ENCODE data around the gene SLC7A8. TPM values are rescaled to one million over a fixed set of nuclear protein-coding genes. Genes with fewer than 3 reads are reported as not detected.
"Not testable (repeated sequence)": the region's sequence is repeated elsewhere in the genome, so short reads cannot be mapped to it uniquely, and the experiment has no call there.

The SLC7A8 gene
- total RNA-seq, 4 donors from 2014 or later: 45.2 to 67.7 (median 53.2) TPM

DNA sequence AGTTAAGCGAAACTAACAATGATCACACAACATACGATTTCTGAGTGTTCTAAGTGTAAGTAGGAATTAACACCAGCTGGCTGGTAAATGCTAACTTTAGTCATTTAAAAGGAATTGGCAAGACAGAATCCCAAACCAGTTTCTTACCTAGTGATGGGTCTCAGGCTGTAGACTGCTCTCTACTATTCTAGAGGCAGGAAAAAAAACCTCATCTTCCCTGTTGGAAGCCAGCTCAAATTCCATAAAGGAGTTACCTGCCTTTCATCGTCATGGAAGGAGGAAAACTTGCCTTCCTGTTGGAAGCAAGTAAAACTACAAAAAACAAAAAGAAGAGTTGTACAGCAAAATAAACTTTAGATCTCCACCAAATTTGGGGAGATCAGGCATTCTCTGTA is 23.7 kb upstream of the SLC7A8 start:
- no peaks in the 10 kb centered on the region for H3K4me1 ChIP-seq
- no peak for TF ChIP-seq POLR2A (IDR thresholded peaks at IDR 0.05)
- TF ChIP-seq POLR2AphosphoS5 (IDR thresholded peaks at IDR 0.05): no peak
- no peaks in the 10 kb centered on the region for H3K9me3 ChIP-seq
- H3K4me3 ChIP-seq: no peak overlapping the region
- WGBS: 63% methylated on average over 3 of the region's 3 CpGs
- no peaks in the 10 kb centered on the region for H3K27me3 ChIP-seq
- H3K27ac ChIP-seq: no peak overlapping the region
- no peaks in the 10 kb centered on the region for H3K36me3 ChIP-seq
- no peak for DNase-seq (ENCODE audit: low spot score in 2 of 2)

DNA sequence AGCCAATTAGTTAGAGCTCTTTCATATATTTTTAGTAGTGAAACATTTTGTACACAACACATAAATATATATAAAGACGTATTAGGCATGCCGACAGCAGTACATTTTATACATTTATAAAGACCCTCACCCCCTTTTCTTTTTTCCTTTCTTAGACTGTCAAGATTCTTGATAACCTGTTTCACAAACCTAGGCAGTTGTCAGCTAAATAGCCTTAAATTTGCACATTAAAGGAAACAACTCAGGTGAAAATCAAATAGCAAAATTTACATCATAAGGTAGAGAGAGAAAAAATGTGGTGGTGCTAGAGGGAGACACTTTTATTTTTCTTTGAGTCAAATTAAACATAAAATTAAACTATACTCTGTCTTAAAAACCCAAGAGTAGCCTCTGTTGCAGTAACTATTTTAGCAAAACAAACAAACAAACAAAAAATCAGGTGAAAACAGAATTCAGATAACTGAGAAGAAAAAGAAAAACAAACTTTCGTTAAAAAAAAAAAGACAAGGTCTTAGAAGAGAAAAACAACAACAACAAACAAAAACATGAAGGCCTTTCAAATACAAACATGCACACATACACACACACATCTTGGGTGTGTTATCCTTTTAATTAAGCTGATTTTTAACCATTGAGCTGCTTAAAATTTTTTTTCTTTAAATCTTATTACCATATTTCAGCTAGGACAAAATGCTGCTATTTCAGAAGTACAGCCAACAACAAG is 23.1 kb upstream of the SLC7A8 start:
- TF ChIP-seq POLR2AphosphoS5 (IDR thresholded peaks at IDR 0.05) (no peak), POLR2A (IDR thresholded peaks at IDR 0.05) (no peak), EP300 (IDR thresholded peaks at IDR 0.05) (no peak)
- TF ChIP-seq, protein P1, sequence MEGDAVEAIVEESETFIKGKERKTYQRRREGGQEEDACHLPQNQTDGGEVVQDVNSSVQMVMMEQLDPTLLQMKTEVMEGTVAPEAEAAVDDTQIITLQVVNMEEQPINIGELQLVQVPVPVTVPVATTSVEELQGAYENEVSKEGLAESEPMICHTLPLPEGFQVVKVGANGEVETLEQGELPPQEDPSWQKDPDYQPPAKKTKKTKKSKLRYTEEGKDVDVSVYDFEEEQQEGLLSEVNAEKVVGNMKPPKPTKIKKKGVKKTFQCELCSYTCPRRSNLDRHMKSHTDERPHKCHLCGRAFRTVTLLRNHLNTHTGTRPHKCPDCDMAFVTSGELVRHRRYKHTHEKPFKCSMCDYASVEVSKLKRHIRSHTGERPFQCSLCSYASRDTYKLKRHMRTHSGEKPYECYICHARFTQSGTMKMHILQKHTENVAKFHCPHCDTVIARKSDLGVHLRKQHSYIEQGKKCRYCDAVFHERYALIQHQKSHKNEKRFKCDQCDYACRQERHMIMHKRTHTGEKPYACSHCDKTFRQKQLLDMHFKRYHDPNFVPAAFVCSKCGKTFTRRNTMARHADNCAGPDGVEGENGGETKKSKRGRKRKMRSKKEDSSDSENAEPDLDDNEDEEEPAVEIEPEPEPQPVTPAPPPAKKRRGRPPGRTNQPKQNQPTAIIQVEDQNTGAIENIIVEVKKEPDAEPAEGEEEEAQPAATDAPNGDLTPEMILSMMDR (IDR thresholded peaks at IDR 0.05): no peak
- Histone ChIP-seq H3K9me3 (no peaks in the 10 kb centered on the region), H3K27me3 (no peaks in the 10 kb centered on the region), H3K27ac (no peak overlapping the region), H3K4me1 (no peaks in the 10 kb centered on the region), H3K36me3 (no peaks in the 10 kb centered on the region), H3K4me3 (no peak overlapping the region)
- no peak for DNase-seq (ENCODE audit: low spot score in 2 of 2)
- WGBS: 78% methylated on average over 3 of the region's 3 CpGs

DNA sequence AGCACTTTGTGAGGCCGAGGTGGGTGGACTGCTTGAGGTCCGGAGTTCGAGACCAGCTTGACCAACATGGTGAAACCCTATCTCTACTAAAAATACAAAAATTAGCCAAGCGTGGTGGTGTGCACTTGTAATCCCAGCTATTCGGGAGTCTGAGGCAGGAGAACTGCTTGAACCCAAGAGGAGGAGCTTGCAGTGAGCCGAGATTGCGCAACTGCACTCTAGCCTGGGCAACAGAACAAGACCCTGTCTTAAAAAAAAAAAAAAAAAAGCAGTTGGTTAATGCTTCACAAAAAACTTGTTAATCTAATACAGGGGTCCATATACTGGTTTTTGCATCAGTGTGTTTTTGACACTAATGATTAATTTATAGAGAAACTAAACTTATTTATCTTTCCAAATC is 18.5 kb upstream of the SLC7A8 start:
- H3K36me3 ChIP-seq: no peaks in the 10 kb centered on the region
- 93% methylated on average over 7 of the region's 7 CpGs for WGBS
- no peak overlapping the region for H3K27ac ChIP-seq
- no peaks in the 10 kb centered on the region for H3K27me3 ChIP-seq
- no peaks in the 10 kb centered on the region for H3K4me1 ChIP-seq
- no peak overlapping the region for H3K4me3 ChIP-seq
- DNase-seq (ENCODE audit: low spot score in 2 of 2): no peak
- no peak for TF ChIP-seq EP300 (IDR thresholded peaks at IDR 0.05)
- no peak for TF ChIP-seq POLR2AphosphoS5 (IDR thresholded peaks at IDR 0.05)
- no peak for TF ChIP-seq POLR2A (IDR thresholded peaks at IDR 0.05)
- TF ChIP-seq, protein P1 (IDR thresholded peaks at IDR 0.05): no peak
- no peaks in the 10 kb centered on the region for H3K9me3 ChIP-seq

- H3K4me1 ChIP-seq; H3K36me3 ChIP-seq; H3K27ac ChIP-seq; H3K4me3 ChIP-seq; H3K9me3 ChIP-seq; H3K27me3 ChIP-seq; DNase-seq (ENCODE audit: low spot score in 2 of 2): not testable (repeated sequence)
- WGBS: 100% methylated on average over 1 of the region's 1 CpG
Measured at GRCh38 chr14:23199141-23199540, 15.7 kb upstream of the SLC7A8 start.

GRCh38 chr14:23196487-23196886 is 13.0 kb upstream of the SLC7A8 start:
- whole genome bisulfite sequencing: 94% methylated on average over 2 of the region's 2 CpGs
- not testable (repeated sequence) for H3K9me3 ChIP-seq; H3K36me3 ChIP-seq; H3K27ac ChIP-seq; H3K4me1 ChIP-seq; DNase-seq (ENCODE audit: low spot score in 2 of 2); H3K27me3 ChIP-seq; H3K4me3 ChIP-seq

DNA sequence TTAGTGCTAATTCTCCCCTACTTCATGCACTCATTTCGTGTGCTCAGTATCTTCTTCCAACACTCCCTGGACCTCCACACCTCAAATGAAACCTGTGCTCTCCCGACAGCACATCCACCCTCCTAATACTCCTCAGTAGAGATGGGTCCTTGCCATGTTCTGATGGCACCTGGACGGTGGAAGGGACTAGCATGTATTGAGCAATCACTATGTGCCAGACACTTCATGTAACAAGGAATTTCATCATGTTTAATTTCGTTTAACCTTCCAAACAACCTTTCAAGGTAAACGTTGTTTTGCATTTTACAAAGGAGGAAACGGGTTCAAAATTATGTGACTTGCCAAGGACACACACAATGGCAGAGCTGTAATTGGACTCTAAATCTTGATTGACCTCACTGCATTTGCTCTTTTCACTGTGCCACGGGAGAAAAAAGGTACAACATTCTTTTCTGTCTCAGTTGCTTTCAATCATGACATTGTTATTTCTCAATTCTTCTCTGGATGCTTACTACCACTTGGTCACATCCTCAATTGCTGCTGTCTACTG is 12.2 kb upstream of the SLC7A8 start:
- Histone ChIP-seq H3K9me3 (no peaks in the 10 kb centered on the region), H3K27ac (no peak overlapping the region), H3K27me3 (no peaks in the 10 kb centered on the region), H3K4me1 (no peaks in the 10 kb centered on the region), H3K4me3 (no peak overlapping the region), H3K36me3 (no peaks in the 10 kb centered on the region)
- DNase-seq (ENCODE audit: low spot score in 2 of 2): no peak
- TF ChIP-seq EP300 (IDR thresholded peaks at IDR 0.05): no peak
- TF ChIP-seq, protein P1 (IDR thresholded peaks at IDR 0.05): no peak
- no peak for TF ChIP-seq POLR2A (IDR thresholded peaks at IDR 0.05)
- TF ChIP-seq POLR2AphosphoS5 (IDR thresholded peaks at IDR 0.05): no peak
- WGBS: 66% methylated on average over 7 of the region's 7 CpGs

GRCh38 chr14:23193432-23193831 is 10.0 kb upstream of the SLC7A8 start:
- Histone ChIP-seq H3K4me3 (no peak overlapping the region), H3K36me3 (no peaks in the 10 kb centered on the region), H3K27ac (no peak overlapping the region), H3K4me1 (no peaks in the 10 kb centered on the region), H3K27me3 (no peaks in the 10 kb centered on the region), H3K9me3 (no peaks in the 10 kb centered on the region)
- DNase-seq (ENCODE audit: low spot score in 2 of 2): no peak
- TF ChIP-seq, protein P1 (IDR thresholded peaks at IDR 0.05): no peak
- no peak for TF ChIP-seq POLR2AphosphoS5 (IDR thresholded peaks at IDR 0.05)
- TF ChIP-seq EP300 (IDR thresholded peaks at IDR 0.05): no peak
- no peak for TF ChIP-seq POLR2A (IDR thresholded peaks at IDR 0.05)
- 46% methylated on average over 3 of the region's 3 CpGs for WGBS

Measured in suprapubic skin (tissue), 4 donors.